Mesothelial cell of epicardium (in vitro differentiated cells): ENCODE measurements around the gene OSBPL6. TPM values are rescaled to one million over a fixed set of nuclear protein-coding genes. Genes with fewer than 3 reads are reported as not detected.

Experiments
- DNase-seq, 2 experiments: peaks; one replicate each; pipeline ENCODE4 v3.0.0; 2021; ENCODE audit warnings: low spot score in 2 of 2; ENCODE audit not compliant: unreplicated experiment in 2 of 2
- H3K27ac Mint-ChIP-seq: 2 replicates; pipeline ENCODE4 v1.8.0; 2021; ENCODE audit warnings: mixed read lengths
- H3K27me3 Mint-ChIP-seq: 2 replicates; pipeline ENCODE4 v1.8.0; 2021; ENCODE audit warnings: low read depth, mixed read lengths
- H3K36me3 Mint-ChIP-seq: 2 replicates; pipeline ENCODE4 v1.8.0; 2021; ENCODE audit warnings: mixed read lengths
- H3K4me1 Mint-ChIP-seq: 2 replicates; pipeline ENCODE4 v1.8.0; 2021; ENCODE audit warnings: mixed read lengths
- H3K4me3 Mint-ChIP-seq: 2 replicates; pipeline ENCODE4 v1.8.0; 2021; ENCODE audit warnings: mild to moderate bottlenecking, moderate library complexity, mixed read lengths
- H3K9me3 Mint-ChIP-seq: 2 replicates; pipeline ENCODE4 v1.8.0; 2021; ENCODE audit warnings: mixed read lengths
- CTCF ChIP-seq: fragments of 200-600 bp; sonication (generic); IDR thresholded peaks from one replicate; pipeline ENCODE4 v1.5.0; 2021; ENCODE audit warnings: antibody characterized with exemption; ENCODE audit not compliant: unreplicated experiment
- total RNA-seq: library from RNA; stranded (reverse); gene quantifications from 3 replicates; pipeline ENCODE4 v1.2.1, GENCODE V29; 2021

Gene OSBPL6
- total RNA-seq, 1 donor from 2014 or later = 2.8 TPM

GRCh38 chr2:178269438-178270224 lies 75.3 kb downstream of the OSBPL6 start:
- no peaks in the 10 kb centered on the region for H3K27me3 Mint-ChIP-seq
- H3K4me3 Mint-ChIP-seq = no peak overlapping the region
- no peak overlapping the region for H3K27ac Mint-ChIP-seq
- no peaks in the 10 kb centered on the region for H3K4me1 Mint-ChIP-seq
- no peaks in the 10 kb centered on the region for H3K36me3 Mint-ChIP-seq
- DNase-seq = no peak
- no peaks in the 10 kb centered on the region for H3K9me3 Mint-ChIP-seq
- no peak for TF ChIP-seq CTCF

- H3K4me3 Mint-ChIP-seq = no peak overlapping the region
- no peaks in the 10 kb centered on the region for H3K36me3 Mint-ChIP-seq
- no peak for DNase-seq
- H3K4me1 Mint-ChIP-seq = no peaks in the 10 kb centered on the region
- H3K27ac Mint-ChIP-seq = no peak overlapping the region
- H3K27me3 Mint-ChIP-seq = no peaks in the 10 kb centered on the region
- TF ChIP-seq CTCF = no peak
- no peaks in the 10 kb centered on the region for H3K9me3 Mint-ChIP-seq
These were observed 76.0 kb downstream of the OSBPL6 start for GRCh38 chr2:178270338-178270737.

- no peak for TF ChIP-seq CTCF
- no peaks in the 10 kb centered on the region for H3K9me3 Mint-ChIP-seq
- H3K27ac Mint-ChIP-seq = no peak overlapping the region
- no peaks in the 10 kb centered on the region for H3K27me3 Mint-ChIP-seq
- no peaks in the 10 kb centered on the region for H3K36me3 Mint-ChIP-seq
- no peak overlapping the region for H3K4me3 Mint-ChIP-seq
- no peaks in the 10 kb centered on the region for H3K4me1 Mint-ChIP-seq
- DNase-seq = no peak
These were observed 76.8 kb downstream of the OSBPL6 start for GRCh38 chr2:178271094-178271493.

- no peaks in the 10 kb centered on the region for H3K9me3 Mint-ChIP-seq
- no peak for TF ChIP-seq CTCF
These were observed 77.5 kb downstream of the OSBPL6 start for GRCh38 chr2:178271629-178272333.

GRCh38 chr2:178273787-178274360 lies 79.6 kb downstream of the OSBPL6 start:
- H3K27me3 Mint-ChIP-seq = no peaks in the 10 kb centered on the region
- no peak for DNase-seq
- peaks cover 14% of the 10 kb centered on the region for H3K4me1 Mint-ChIP-seq
- no peaks in the 10 kb centered on the region for H3K36me3 Mint-ChIP-seq
- no peak for TF ChIP-seq CTCF
- H3K27ac Mint-ChIP-seq = no peak overlapping the region
- no peak overlapping the region for H3K4me3 Mint-ChIP-seq
- no peaks in the 10 kb centered on the region for H3K9me3 Mint-ChIP-seq

More at GRCh38 chr2:178271629-178272333, 77.5 kb downstream of the OSBPL6 start:
- Mint-ChIP-seq H3K4me3 (no peak overlapping the region), H3K27ac (no peak overlapping the region), H3K4me1 (no peaks in the 10 kb centered on the region), H3K27me3 (no peaks in the 10 kb centered on the region), H3K36me3 (no peaks in the 10 kb centered on the region)
- DNase-seq = no peak
